HG02840 (cell line): ENCODE results near the gene NKD1.

Experiments
- ATAC-seq: cut with Tn5 transposase; IDR thresholded peaks from one replicate; pipeline ENCODE4 v1.9.1; 2021; ENCODE audit warnings: mild to moderate bottlenecking, moderate library complexity, moderate number of reproducible peaks; ENCODE audit not compliant: unreplicated experiment, low FRiP score

NKD1 gene

DNA sequence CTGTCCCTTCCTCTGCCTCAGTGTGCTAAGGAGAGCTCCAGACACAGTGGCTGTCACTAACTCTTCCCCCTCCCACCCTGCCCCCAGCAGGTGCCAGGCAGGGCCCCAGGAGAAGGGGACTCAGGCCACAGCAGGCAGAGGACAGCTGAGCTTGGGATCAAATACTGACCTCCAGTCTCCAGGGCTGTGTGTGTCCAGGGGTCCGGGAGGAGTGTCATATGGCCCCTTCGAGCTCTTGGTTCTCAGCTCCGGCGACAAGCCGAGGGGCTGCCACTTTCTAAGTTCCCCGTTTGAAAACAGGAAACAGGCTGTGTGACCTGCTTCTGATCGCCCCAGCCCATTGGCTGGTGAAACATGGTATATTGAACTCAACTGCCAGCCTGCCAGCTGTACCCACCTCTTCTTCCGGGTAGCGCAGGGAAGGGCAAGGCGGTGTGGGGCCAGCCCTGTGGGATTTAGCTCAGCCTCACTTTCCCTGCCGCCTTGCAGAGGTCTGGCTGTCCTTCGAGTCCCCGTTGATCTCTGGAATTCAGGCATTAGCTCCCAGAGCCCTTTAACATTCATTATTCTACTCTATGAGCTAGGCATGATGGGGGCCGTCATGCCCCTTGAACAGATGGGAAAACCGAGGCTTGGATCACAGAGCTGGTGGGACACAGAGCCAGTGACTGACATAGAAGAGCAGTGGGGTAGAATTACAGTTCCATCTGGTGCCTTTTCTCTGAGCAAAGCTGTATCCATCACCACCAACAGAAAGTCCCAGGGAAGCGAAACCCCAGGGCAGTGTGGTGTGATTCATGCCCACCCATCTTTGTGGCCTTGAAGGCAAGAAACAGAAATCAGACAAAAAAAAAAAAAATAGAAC, 133.1 kb downstream of the NKD1 start, which contains the start of gene SNX20:
SNX20 (minus strand) TSS at position 292 of the 865 bp plus-strand sequence. CDS start 3,786 bp downstream, outside the sequence.
- peak; percentile 41 for ATAC-seq

DNA sequence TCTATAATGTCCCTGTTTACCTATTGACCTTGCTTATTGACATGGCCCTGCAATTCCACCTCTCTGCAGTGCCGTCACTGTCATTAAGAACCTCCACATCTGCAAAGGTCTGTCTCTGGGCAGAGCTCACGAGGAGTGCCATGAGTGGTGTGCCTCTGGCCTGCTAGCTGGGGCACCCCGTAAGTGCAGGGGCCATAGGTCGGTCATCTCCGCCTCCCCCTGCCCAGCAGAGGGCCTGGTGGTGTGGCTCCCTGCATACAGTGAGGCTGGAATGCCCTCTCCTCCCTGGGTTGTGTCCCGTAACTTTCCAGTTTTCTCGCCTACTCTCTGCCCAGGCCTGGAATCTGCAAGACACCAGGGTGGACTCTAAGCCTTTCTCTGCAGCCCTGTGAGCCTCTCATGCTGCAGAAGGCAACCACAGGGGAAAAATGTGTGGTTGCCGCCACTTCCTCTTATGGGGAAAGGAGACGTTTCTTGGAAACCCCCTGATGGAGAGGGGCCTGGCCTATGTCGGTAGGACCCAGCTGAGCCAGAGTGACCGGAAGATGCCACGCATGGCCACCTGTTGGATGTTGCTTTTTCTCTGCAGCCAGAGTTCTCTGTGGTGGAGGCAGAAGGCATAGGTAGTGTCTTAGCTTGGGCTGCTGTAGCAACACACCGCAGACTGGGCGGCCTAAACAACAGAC, 135.6 kb downstream of the NKD1 start:
- peak; percentile 60 for ATAC-seq

DNA sequence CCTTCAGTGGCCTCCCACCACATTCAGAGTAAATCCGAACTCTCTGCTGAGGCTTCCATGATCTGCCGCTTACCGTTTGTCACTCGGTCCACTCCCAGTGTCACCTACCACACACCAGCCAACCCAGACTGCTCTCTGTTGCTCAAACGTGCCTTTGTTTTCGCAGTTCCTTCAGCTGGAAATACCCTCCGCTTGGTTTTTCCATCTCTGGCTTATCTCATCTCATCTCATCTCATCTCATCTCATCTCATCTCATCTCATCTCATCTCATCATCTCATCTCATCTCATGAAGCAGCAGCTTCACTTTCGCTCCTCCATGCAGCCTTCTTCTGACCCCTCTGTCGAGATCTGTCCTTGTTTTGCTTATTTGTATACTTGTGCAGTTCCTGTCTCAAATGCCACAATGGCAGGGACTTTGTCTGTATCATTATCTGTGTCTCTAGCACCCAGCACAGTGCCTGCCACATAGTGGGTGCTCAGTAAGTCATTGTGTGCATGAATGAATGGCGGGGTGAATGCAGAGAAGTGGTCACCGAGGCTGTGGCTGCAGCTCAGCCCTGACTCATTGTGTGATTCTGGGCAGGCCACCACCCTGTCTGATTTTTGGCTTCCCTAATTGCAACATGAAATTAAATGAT, 136.7 kb downstream of the NKD1 start:
- no peak for ATAC-seq

- ATAC-seq, result no peak
These were observed 137.4 kb downstream of the NKD1 start for GRCh38 chr16:50685462-50686063.

DNA sequence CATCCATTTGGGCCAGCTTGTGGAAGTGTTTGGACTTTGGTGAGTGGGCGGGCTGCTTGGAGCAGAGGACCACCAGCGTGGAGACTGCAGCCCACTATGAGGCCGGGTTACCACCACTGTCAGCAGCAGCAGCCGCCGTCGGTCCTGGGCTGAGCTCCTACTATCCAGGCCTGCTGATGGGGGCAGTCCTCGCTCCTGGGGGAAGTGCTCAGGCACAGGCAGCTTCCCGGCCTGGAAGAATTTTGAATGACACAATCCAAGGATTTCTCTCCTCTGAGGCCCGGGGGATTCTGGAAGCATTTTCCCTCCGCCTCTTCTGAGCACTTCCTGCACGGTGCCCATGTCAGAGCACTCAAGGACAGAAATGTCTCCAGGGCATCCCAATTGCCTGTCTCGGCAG, 139.9 kb downstream of the NKD1 start:
- ATAC-seq, result no peak

- ATAC-seq, result no peak
These were observed 140.7 kb downstream of the NKD1 start for GRCh38 chr16:50688867-50689266.

DNA sequence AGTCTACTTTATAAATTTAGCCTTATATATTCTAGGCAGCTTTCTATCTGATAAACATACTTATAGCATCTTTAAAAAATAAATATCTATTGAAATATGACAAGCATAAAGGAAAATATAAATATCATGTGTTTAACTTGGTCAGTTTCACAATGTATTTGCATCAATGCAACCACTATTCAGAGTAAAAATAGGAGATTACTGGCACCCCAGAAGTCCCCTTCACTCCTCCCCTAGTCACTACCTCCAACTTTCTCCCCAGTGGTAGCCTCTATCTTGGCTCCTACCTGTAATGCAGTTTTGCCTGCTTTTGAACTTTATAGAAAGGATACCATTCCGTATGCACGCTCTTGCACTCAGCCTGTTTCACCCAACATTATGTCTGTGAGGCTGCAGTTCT, 142.0 kb downstream of the NKD1 start:
- ATAC-seq, result no peak

GRCh38 chr16:50692644-50692998, 144.4 kb downstream of the NKD1 start:
- ATAC-seq, result no peak

DNA sequence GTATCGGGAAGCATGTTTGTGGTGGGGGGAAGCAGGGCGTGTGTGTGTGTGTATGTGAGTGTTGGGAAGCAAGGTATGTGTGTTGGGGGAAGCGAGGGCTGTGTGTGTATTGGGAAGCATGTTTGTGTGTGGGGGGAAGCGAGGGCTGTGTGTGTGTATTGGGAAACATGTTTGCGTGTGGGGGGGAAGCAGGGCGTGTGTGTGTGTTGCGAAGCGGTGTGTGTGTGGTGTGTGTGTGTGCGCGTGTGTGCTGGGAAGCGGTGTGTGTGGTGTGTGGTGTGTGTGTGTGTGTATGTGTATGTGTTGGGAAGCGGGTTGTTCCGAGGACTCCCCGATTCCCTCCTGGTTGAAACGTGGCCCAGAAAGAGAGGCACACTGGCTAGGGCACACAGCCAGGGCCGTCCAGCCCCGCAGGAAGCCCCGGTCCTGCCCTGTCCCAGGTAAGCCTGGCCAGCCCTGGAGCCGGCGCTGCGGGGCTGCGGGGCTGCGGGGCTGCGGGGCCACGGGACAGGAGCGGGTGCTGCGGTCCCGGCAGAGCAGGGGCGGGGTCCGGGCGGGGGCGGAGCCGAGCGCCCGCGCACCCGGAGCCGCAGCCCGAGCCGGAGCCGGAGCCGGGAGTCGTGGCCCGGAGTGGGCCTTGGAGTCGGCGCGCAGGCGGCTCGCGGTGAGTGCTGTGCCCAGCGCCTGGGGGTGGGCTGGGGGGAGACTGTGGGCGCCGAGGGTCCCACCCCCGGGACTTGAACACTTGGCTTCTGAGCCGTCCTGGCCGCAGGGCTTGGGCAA, 145.0 kb downstream of the NKD1 start, which contains the start of gene NOD2:
NOD2 (plus strand) TSS at position 608 of the 783 bp plus-strand sequence. CDS start 5,890 bp downstream, outside the sequence.
- no peak for ATAC-seq

- no peak for ATAC-seq
These were observed 146.0 kb downstream of the NKD1 start for GRCh38 chr16:50694206-50694605.

GRCh38 chr16:50695017-50696000, 147.1 kb downstream of the NKD1 start:
- no peak for ATAC-seq

- ATAC-seq, result peak; percentile 32
These were observed 147.9 kb downstream of the NKD1 start for GRCh38 chr16:50696126-50696525.

DNA sequence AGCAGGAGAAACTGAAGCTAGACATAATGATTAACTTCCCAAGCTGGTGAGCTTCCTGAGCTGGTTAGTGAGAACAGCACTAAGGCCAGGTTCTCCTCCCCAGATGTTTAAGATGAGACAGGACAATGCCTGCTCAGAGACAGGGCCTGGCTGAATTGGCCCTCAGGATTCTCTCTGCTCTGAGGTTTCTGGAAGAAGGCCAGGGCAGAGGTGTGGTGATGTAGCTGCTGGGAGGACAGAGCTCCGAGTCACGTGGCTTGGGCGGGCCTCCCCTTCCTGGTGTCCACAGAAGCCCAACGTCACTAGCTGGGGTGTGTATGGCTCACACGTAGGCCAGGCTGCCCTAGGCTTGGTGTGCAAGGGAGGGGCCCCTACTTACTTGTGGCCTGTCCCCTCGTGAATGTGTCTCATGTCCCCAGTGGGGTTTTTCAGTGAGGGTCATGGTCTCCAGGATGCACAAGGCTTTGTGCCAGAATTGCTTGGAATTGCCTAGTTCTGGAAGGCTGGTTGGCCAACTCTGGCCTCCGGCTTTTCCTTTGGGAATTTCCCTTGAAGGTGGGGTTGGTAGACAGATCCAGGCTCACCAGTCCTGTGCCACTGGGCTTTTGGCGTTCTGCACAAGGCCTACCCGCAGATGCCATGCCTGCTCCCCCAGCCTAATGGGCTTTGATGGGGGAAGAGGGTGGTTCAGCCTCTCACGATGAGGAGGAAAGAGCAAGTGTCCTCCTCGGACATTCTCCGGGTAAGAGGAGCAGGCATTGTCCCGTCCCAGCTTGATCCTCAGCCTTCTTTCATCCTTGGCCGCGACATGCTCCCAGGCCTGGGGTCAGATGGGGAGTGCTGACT, 148.6 kb downstream of the NKD1 start:
- peak; percentile 50 for ATAC-seq

- ATAC-seq, result no peak
These were observed 149.2 kb downstream of the NKD1 start for GRCh38 chr16:50697421-50697715.

DNA sequence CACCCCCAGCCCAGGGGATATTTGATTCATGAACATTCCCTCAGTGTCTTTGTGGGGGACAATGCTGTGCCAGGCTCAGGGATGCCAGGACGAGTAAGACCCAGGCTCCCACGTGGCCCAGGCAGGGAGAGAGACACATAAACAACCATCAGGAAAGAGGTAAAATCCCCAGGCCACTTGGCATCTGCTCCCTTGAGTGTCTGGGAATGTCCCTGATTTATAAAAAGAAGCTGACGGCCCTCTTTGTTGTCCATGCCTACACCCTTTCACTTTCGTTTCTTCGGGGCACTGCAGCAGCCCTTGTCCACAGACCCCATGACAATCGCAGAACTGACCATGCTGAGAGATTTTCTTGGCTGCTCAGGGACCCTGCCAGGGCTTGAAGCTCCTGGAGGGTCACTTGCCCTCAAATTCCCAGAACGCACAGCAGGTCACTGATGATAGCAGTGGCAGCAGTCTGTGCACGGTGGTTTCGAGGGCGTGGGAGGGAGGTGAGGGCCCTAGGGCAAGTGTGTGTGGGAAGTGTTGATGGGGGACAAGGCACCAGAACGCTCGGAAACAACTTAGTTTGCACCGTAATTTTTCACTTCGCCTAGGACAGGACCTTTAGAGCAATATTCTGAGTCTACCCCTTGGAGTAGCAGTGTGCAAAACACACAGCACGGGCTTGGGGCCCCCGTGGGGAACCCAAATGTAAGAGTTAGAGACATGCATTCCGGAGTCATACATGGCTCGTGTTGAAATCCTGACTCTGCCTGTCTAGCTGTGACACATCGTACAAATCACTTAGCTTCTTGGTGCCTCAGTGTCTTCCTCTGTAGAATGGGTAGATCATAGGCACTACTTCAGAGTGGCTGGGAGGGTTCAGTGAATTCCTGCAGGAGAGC, 149.9 kb downstream of the NKD1 start:
- no peak for ATAC-seq
